ENCODE measurements around the gene PCDHA1. TPM values are rescaled to one million over a fixed set of nuclear protein-coding genes. Genes with fewer than 3 reads are reported as not detected.

PCDHA1 gene
- total RNA-seq, 4 donors from 2014 or later = not detected

- H3K27me3 ChIP-seq = peaks cover 0 to 6% (median 5%) of the 10 kb centered on the region in 3 donors
- DNase-seq (no peak), ATAC-seq (no peak)
- H3K4me1 ChIP-seq = peaks cover 6 to 7% of the 10 kb centered on the region in 2 donors
- no peaks in the 10 kb centered on the region for H3K9me3 ChIP-seq
- TF ChIP-seq POLR2A (IDR thresholded peaks at IDR 0.05) (no peak), CTCF (IDR thresholded peaks at IDR 0.05 in 4 of 5, conservative IDR thresholded peaks at IDR 0.05 in 1 of 5) (no peak)
- intact Hi-C loops (cut with DNase I; ENCODE audit: low total_unique reads) (no loop called here), in situ Hi-C loops (cut with MboI; ENCODE audit: low sequenced_read_pairs in 4 of 4) (loop anchor here in 2 of 4 donors (10.0 to 25.0 kb wide), 2 partner anchors 118 to 655 kb away; partner anchors contain the start of gene PCDHAC1 (in 1 of the 2))
- H3K36me3 ChIP-seq = no peaks in the 10 kb centered on the region
- no peak overlapping the region for H3K4me3 ChIP-seq
- H3K27ac ChIP-seq = no peak overlapping the region
Observed at GRCh38 chr5:141042555-141042954, 256.6 kb downstream of the PCDHA1 start.

GRCh38 chr5:141050622-141051520 lies 264.9 kb downstream of the PCDHA1 start, which contains the start of gene PCDHB1:
Gene PCDHB1, plus strand, starts transcription at chr5:141051374. Its CDS starts 97 bp downstream, at chr5:141051471.
- Histone ChIP-seq H3K4me3 (peak within 1 kb of the TSS; percentile 50 to 62 (median 55)), H3K27me3 (peaks cover 0 to 13% (median 11%) of the 10 kb centered on the region in 3 donors), H3K4me1 (no peaks in the 10 kb centered on the region), H3K9me3 (no peaks in the 10 kb centered on the region), H3K27ac (no peak within 1 kb of the TSS), H3K36me3 (no peaks in the 10 kb centered on the region)
- ATAC-seq (no peak), DNase-seq (no peak)
- intact Hi-C loops (cut with DNase I; ENCODE audit: low total_unique reads) = no loop called here
- in situ Hi-C loops (cut with MboI; ENCODE audit: low sequenced_read_pairs in 4 of 4) = no loop called here
- TF ChIP-seq CTCF (IDR thresholded peaks at IDR 0.05 in 4 of 5, conservative IDR thresholded peaks at IDR 0.05 in 1 of 5) (no peak), POLR2A (IDR thresholded peaks at IDR 0.05) (no peak)

GRCh38 chr5:141051521-141051866 lies 265.6 kb downstream of the PCDHA1 start:
- no peaks in the 10 kb centered on the region for H3K36me3 ChIP-seq
- H3K4me1 ChIP-seq = no peaks in the 10 kb centered on the region
- ATAC-seq (no peak), DNase-seq (no peak)
- peak overlapping the region; percentile 50 to 62 (median 55) for H3K4me3 ChIP-seq
- no peak overlapping the region for H3K27ac ChIP-seq
- intact Hi-C loops (cut with DNase I; ENCODE audit: low total_unique reads) (no loop called here), in situ Hi-C loops (cut with MboI; ENCODE audit: low sequenced_read_pairs in 4 of 4) (no loop called here)
- H3K9me3 ChIP-seq = no peaks in the 10 kb centered on the region
- TF ChIP-seq POLR2A (IDR thresholded peaks at IDR 0.05) (no peak), CTCF (IDR thresholded peaks at IDR 0.05 in 4 of 5, conservative IDR thresholded peaks at IDR 0.05 in 1 of 5) (no peak)
- H3K27me3 ChIP-seq = peaks cover 0 to 13% (median 11%) of the 10 kb centered on the region in 3 donors

Other genes starting within 250 kb of the PCDHA1 start
- 100 to 1,000 TPM in 1 of 4 donors, 10 to 100 TPM in 3; 38.6 to 118 (median 51.8) TPM for gene EIF4EBP3, start 238.5 kb upstream of the PCDHA1 start, total RNA-seq
- gene SRA1, start 228.7 kb upstream of the PCDHA1 start, total RNA-seq = 10 to 100 TPM; 34.1 to 67.3 (median 40.6) TPM
- 10 to 100 TPM in 2 of 4 donors, 1 to 10 TPM in 2; 4.1 to 12.5 (median 9.0) TPM for gene APBB3, start 221.5 kb upstream of the PCDHA1 start, total RNA-seq
- gene SLC35A4, start 221.3 kb upstream of the PCDHA1 start, total RNA-seq = 100 to 1,000 TPM in 2 of 4 donors, 10 to 100 TPM in 2; 71.7 to 152 (median 114) TPM
- 10 to 100 TPM; 12.2 to 22.9 (median 16.1) TPM for gene CD14, start 153.0 kb upstream of the PCDHA1 start, total RNA-seq
- 10 to 100 TPM in 2 of 4 donors, 1 to 10 TPM in 2; 5.1 to 15.4 (median 9.5) TPM for gene TMCO6, start 146.7 kb upstream of the PCDHA1 start, total RNA-seq
- 100 to 1,000 TPM in 2 of 4 donors, 10 to 100 TPM in 2; 86.9 to 121 (median 102) TPM for gene NDUFA2, start 138.5 kb upstream of the PCDHA1 start, total RNA-seq
- 100 to 1,000 TPM in 3 of 4 donors, 10 to 100 TPM in 1; 94.5 to 169 (median 143) TPM for gene IK, start 138.3 kb upstream of the PCDHA1 start, total RNA-seq
- 10 to 100 TPM; 10.9 to 18.7 (median 15.1) TPM for gene WDR55, start 121.2 kb upstream of the PCDHA1 start, total RNA-seq
- gene DND1, start 112.6 kb upstream of the PCDHA1 start, total RNA-seq = 1 to 10 TPM in 2 of 4 donors, under 1 TPM in 1, not detected in 1; 0.20 to 5.0 (median 1.8) TPM
- gene HARS1, start 94.8 kb upstream of the PCDHA1 start, total RNA-seq = 10 to 100 TPM; 38.2 to 72.9 (median 59.4) TPM
- gene HARS2, start 94.7 kb upstream of the PCDHA1 start, total RNA-seq = 10 to 100 TPM; 25.2 to 36.0 (median 27.0) TPM
- gene ZMAT2, start 85.7 kb upstream of the PCDHA1 start, total RNA-seq = 10 to 100 TPM; 44.2 to 56.5 (median 51.9) TPM
- gene PCDHA2, start 8.7 kb downstream of the PCDHA1 start, total RNA-seq = under 1 TPM in 1 of 4 donors, not detected in 3; 0.12 TPM
- under 1 TPM in 2 of 4 donors, not detected in 2; 0.07 to 0.20 TPM for gene PCDHA3, start 14.9 kb downstream of the PCDHA1 start, total RNA-seq
- gene PCDHA4, start 20.9 kb downstream of the PCDHA1 start, total RNA-seq = under 1 TPM in 2 of 4 donors, not detected in 2; 0.20 to 0.23 TPM
- not detected for gene PCDHA5, start 35.5 kb downstream of the PCDHA1 start, total RNA-seq
- gene PCDHA6, start 41.8 kb downstream of the PCDHA1 start, total RNA-seq = under 1 TPM in 2 of 4 donors, not detected in 2; 0.10 to 0.19 TPM
- gene PCDHA7, start 48.1 kb downstream of the PCDHA1 start, total RNA-seq = under 1 TPM in 2 of 4 donors, not detected in 2; 0.15 to 0.24 TPM
- under 1 TPM in 1 of 4 donors, not detected in 3; 0.18 TPM for gene PCDHA8, start 55.0 kb downstream of the PCDHA1 start, total RNA-seq
- under 1 TPM in 2 of 4 donors, not detected in 2; 0.07 TPM for gene PCDHA9, start 62.2 kb downstream of the PCDHA1 start, total RNA-seq
- under 1 TPM in 3 of 4 donors, not detected in 1; 0.05 to 0.15 (median 0.07) TPM for gene PCDHA10, start 69.8 kb downstream of the PCDHA1 start, total RNA-seq
- not detected for gene PCDHA11, start 82.8 kb downstream of the PCDHA1 start, total RNA-seq
- gene PCDHA12, start 89.2 kb downstream of the PCDHA1 start, total RNA-seq = under 1 TPM in 1 of 4 donors, not detected in 3; 0.05 TPM
- not detected for gene PCDHA13, start 96.0 kb downstream of the PCDHA1 start, total RNA-seq
- under 1 TPM in 1 of 4 donors, not detected in 3; 0.13 TPM for gene PCDHAC1, start 140.2 kb downstream of the PCDHA1 start, total RNA-seq
- under 1 TPM in 2 of 4 donors, not detected in 2; 0.03 to 0.13 TPM for gene PCDHAC2, start 180.3 kb downstream of the PCDHA1 start, total RNA-seq

Data from gastrocnemius medialis (tissue), 4 donors.